ENCODE results near the gene LASP1.
"Not testable (repeated sequence)": the region's sequence is repeated elsewhere in the genome, so short reads cannot be mapped to it uniquely, and the experiment has no call there.

LASP1 gene
- 300 to 326 reads per million in 2 donors for total RNA-seq

GRCh38 chr17:38869526-38870258, at the start of gene LASP1:
Gene LASP1 (plus strand): TSS chr17:38870058. CDS start chr17:38870190, 132 bp downstream.
- DNase-seq, result peak; percentile 80

GRCh38 chr17:38824899-38825761, 44.7 kb upstream of the LASP1 start, which contains the start of gene CWC25:
Gene CWC25 (minus strand): TSS chr17:38825321. CDS start chr17:38825183, 138 bp downstream.
- DNase-seq, result peak; percentile 91

GRCh38 chr17:38825762-38826247, 44.1 kb upstream of the LASP1 start:
- DNase-seq, result no peak

GRCh38 chr17:38844261-38844757, 25.5 kb upstream of the LASP1 start:
- no peak for DNase-seq

- DNase-seq, result no peak
Measured at GRCh38 chr17:38848557-38848891, 21.3 kb upstream of the LASP1 start.

- no peak for DNase-seq
Measured at GRCh38 chr17:38848939-38849605, 20.8 kb upstream of the LASP1 start.

- no peak for DNase-seq
Measured at GRCh38 chr17:38850374-38850773, 19.5 kb upstream of the LASP1 start.

- no peak for DNase-seq
Measured at GRCh38 chr17:38851434-38851833, 18.4 kb upstream of the LASP1 start.

GRCh38 chr17:38852771-38853291, 17.0 kb upstream of the LASP1 start:
- DNase-seq, result no peak

- DNase-seq, result peak; percentile 50
Measured at GRCh38 chr17:38853292-38854219, 16.3 kb upstream of the LASP1 start, which contains the start of gene RPL23. Gene RPL23 (minus strand): TSS chr17:38853721. CDS start chr17:38853710, 11 bp downstream.

GRCh38 chr17:38855101-38855714, 14.7 kb upstream of the LASP1 start:
- not testable (repeated sequence) for DNase-seq

GRCh38 chr17:38857271-38857670, 12.6 kb upstream of the LASP1 start:
- DNase-seq, result no peak

GRCh38 chr17:38861399-38861843, 8.4 kb upstream of the LASP1 start:
- DNase-seq, result no peak

GRCh38 chr17:38864636-38865398, 5.0 kb upstream of the LASP1 start:
- DNase-seq, result no peak

- no peak for DNase-seq
Measured at GRCh38 chr17:38867179-38867967, 2.5 kb upstream of the LASP1 start.

GRCh38 chr17:38867968-38868816, 1.7 kb upstream of the LASP1 start:
- DNase-seq, result no peak

- DNase-seq, result peak; percentile 74
Measured at GRCh38 chr17:38868817-38869525, 887 bp upstream of the LASP1 start.
